GM21390 (cell line): ENCODE measurements around the gene PRRX2.
"Not testable (repeated sequence)": the region's sequence is repeated elsewhere in the genome, so short reads cannot be mapped to it uniquely, and the experiment has no call there.

Experiments used
- ATAC-seq: cut with Tn5 transposase; IDR thresholded peaks from one replicate; pipeline ENCODE4 v1.9.1; 2021; ENCODE audit not compliant: unreplicated experiment

PRRX2 gene

DNA sequence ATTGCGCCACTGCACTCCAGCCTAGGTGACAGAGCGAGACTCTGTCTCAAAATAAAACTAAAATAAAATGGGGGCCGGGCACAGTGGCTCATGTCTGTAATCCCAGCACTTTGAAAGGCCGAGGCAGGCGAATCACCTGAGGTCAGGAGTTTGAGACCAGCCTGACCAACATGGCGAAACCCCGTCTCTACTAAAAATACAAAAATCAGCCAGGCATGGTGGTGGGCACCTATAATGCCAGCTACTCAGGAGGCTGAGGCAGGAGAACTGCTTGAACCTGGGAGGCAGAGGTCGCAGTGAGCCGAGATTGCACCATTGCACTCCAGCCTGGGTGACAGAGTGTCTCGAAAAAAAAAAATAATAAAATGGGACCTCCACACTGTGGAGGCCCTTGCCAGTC, 29.1 kb upstream of the PRRX2 start:
- ATAC-seq: not testable (repeated sequence)

DNA sequence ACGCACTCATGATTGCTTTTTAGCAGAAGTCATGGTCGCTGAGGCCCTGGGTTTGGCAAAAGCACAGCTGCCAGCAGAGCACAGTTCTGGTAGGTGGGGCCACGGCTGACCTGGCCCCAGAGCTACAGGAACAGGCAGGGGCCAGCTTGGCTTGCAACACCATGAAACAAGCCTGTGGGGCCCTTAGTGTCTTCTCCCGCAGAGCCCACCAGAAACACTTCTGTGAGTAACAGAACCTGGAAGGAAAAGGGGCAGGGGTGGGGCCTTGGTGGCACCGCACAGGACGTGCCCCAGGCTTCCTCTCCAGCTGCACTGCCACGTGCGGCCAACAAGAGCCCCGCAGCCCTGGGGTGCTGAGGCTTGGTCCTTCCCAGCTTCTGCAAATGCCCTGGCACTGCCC, 28.3 kb upstream of the PRRX2 start:
- ATAC-seq: no peak

DNA sequence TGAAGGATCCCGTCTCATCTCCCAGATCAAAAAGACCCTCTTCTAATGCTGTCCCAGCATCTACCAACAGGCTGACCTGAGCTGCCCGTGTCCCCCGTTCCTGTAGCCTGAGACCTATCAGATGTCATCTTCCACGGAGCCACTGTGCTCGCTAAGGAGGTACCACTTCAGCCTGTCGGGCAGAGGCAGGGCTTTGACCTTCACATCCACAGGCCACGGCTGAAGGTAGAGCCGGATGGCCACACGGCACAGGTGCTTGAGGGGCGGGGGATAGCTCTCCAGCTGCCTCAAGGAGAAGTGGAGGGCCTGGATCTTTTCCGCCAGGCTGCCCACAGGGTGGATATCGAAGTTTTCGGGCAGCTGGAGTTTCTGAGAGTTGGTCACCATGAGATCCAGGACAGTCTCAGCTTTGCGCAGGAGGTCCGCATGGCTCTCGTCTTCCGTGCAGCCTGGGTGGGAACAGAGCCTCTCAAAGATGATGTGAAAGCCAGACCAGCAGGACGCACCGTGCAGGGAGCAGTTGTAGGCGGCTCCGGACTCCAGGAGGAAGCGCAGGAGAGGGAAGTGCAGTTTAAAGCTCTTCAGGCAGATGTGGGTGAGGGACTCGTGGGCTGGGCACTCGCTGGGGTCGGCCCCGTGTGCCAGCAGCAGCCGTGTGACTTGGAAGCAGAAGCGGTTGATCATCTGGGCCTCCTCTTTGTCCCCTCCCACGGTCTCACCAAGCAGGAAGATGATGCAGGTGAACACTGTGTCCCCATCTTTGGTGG, 27.6 kb upstream of the PRRX2 start:
- no peak for ATAC-seq

DNA sequence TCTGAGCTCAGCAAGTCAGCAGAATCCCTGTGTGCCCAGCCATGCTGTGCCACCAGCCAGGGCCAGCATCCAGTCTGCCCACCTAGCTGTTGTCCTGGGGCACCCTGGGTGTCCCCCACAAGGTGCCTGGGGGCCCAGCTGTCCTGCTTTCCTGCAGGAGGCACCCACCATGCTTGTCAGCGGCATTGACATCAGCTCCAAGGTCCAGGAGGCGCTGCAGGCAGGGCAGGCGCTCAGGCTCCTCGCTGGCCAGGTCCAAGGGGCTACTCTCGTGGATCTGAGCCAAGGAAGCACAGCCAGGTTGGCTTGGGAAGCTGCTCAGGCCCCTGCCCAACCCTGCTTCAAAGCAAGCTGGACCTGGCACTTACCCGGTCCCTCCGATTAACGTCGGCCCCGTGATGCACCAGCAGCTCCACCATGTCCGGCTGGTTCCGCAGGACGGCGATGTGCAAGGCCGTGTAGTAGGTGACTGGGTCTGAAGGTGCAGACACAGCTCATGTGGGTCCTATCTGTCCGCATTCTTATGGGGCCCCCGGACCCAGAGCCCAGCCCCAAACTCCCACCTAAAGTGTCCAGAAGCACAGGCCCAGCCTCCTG, 26.3 kb upstream of the PRRX2 start:
- ATAC-seq: no peak

DNA sequence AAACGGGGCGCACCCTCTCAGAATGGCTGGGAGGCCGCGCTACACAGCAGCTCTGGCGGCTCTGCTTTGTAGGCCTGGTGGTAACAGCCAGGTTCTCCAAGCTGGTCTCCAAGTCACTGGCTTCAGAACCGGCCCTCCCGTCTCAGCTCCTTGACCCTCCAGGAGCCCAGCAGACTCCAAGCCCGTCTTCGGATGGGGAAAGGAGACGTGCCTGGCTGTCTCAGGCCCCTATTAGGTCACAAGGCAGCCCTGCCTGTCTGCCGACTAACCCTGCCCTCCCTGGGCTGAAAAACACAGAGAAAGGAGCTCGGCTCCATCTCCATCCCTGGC, 25.7 kb upstream of the PRRX2 start:
- ATAC-seq: no peak

DNA sequence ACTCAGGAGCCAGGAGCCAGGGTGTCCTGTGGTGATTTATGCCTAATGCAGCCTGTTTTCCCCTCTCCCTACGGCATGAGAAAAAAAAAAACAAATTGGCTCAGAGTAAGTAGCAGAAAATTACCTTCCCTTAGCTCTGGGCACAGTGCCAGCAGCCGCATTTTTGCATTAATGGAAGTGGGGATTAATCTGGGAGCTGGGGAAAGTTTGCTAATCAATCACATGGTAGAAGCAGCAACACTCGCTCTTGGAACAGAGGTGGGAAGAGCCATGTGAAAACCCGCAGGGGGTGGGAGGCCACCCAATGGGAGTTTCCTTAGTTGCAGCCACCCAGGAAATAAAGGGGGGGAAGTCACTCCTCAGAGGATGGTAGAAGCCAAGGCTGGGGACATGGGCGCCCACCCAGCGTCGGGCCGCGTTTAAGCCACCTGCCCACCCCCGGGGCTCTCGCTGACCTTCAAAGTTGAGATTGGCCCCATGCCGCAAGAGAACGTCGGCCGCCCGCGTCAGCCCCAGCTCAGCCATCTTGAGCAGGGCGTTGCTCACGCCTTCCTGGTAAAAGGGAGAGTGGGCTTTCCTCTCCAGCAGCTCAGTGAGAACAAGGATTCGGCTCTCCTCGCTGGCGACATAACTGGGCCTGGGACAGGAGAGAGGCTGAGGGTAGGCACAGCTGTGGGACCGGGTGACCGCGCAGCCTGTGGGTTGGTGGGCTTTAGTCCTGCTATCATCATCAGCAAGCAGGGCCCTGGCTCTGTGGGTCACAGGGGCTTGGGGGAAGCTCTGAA, 25.2 kb upstream of the PRRX2 start:
- ATAC-seq: no peak

DNA sequence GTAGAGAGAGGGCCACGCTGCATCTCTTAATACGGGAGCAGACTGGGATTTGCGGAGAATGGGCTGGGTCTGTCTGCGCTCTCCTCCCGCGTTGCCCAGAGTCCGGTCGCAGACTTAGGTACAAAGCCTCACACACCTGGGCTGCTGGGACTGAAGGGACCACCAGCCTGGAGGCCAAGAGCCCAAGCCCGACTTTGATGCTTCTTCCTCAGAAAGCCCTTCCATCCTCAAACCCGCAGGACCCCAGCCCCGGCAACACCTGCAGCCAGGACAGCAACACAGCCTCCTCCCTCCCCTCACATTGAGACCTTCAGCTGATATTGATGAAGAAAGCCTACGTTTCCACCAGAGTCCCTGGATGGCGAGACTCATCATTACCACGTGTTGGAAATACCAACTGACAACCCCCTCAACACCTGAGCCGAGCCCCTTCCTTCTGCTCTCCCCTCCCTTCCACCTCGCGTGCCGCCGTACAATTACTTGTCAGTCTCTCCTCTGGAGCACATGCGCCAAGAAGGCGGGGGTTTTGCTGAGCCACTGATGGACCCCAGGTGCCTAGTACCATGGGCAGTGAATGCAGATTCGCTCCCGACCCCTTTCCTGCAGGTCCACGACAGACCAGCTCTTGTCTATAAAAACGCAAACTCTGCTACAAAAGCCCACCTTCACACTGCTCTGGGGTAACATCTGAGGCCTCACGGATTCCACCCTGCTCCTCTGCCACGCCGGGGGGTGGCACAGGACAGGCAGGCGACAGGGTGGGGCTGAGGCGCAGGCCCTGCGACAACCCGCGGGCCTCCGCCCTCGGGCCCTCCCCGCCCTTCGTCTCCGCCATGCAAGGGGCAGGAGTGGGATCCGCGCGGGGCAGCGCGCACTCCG, 24.3 kb upstream of the PRRX2 start:
- peak; percentile 5 for ATAC-seq

DNA sequence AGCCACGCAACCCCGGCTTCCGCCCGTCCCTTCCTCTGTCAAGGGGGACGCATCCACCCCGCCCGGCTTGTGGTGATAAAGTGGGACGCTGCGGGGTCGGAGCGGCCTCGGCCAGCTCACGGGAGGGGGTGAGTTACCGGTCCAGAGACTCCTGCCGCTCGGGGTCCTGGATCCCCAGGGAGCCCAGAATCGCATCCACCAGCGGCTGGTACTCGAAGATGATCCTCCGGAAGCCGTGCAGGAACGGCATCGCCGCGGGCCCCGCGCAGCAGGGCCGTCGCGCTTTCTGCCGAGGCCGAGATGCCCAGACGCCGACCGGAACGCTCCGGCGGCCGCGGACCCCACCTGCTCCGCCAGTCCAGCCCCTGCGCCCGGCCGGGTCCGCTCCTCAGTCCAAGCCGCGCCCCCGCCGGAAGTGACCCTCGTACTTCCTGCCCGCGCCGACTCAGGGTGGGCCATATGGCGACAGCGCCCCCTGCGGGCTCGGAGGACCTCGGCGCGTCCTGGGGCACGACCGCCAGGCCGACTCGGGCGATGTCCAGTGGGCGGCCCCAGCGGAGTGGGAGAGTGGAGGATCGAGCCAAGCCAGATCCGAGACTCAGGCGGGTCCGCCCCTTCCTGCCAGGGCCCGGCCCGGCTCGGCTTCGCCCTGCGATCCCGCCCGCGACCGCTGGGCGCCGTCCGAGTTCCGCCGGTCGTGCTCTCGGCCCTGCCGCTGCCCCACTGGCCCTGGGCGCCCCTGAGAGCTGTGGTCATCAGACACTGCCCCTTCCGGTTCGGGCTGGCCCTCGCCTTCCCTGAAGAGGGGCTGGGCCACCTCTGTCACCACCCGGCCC, 23.5 kb upstream of the PRRX2 start, which contains the start of gene ASB6:
Gene ASB6, minus strand, starts transcription at position 402 of the 836 bp plus-strand sequence. Its CDS starts 152 bp downstream, at position 250.
- peak; percentile 92 for ATAC-seq

DNA sequence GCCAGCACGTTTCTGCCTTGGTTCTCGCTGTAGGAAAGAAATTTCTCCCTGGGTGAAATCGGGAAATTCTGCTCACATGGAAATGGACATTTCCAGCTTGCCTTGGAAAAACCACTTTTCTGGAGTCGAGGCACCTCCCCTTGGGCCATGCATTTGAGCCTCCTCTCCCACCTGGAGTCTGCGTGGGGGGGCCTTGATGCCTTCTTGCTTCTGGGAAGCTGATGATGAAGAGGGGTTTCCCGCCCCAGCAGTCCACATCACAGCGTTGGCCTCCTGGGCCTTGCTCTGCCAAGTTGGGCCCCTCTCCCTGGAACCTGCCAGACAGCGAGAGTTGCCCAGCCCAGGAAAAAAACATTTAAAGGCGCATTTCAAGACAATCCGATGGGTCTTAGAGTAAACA, 21.7 kb upstream of the PRRX2 start:
- ATAC-seq: no peak

DNA sequence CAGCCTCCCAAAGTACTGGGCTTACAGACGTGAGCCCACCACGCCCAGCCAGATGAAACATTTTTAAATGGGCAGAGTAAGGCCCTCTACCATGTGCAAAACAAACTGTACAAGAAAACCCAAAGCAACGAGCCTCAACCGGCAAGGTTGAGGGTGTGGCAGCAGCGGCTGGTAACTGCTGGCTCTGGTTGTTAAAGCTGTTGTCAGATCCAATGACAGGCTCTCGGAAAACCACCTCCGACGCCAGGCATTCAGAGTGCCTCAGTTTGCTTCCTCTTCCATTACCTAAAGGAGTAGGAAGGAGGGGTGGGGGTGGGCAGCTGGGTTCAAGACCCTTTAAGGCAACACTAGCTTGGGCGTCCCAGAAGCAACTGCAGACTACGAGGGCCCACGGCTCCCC, 21.1 kb upstream of the PRRX2 start:
- no peak for ATAC-seq

DNA sequence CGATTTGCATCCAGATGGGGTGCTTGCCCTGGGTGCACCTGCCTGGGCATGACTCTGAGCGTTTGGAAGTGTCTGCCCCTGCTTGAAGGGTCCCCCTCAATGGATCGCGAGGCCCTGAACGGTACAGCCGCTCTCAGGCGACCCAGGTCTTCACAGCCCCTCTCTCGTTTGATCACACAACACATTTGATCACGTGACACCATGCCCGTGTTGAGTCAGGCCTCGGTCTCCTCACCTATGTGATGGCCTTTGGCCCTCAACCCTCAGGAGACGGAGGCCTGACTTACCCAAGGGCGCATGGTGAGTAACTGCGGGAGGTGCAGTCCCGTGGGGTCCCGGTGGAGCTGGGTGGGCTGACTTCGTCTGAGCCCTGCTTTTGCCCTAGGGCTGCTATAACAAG, 20.5 kb upstream of the PRRX2 start:
- ATAC-seq: no peak

DNA sequence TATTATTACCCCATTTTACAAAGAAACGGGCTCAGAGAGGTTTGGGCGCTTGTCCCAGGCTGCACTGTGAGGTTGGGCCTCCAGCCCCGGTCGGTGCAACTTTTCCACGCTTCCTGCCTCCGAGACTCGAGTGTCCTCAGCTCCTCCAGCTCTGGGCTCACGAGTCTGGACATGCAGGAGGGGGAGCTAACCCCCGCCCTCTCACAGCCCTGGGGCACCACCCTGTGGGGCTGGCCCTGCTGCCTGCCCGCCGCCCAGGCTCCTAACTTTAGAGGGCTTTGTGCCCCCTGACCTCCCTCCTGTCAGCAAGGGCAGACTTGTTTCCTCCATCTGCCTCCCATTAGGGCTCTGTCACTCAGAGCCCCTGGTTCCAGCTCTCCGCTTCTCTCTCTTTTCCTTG, 19.2 kb upstream of the PRRX2 start:
- ATAC-seq: no peak

DNA sequence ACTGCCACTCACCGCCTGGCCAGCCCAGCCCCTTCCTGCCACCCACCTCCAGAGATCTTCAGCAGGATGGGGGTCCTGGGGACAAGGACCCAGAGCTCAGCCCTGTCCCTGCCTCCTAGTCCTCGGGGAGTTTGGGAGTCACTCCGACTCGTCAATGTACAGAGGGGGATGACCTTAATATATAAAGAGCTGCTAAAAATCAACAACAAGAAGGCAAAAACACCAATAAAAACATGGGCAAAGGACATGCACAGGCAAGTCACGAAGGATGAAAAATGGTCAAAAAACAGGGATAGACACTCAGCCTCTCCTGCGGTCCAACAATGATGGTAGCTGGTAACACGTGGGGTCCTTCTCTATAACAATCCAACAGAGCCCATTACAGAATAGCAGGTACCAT, 18.8 kb upstream of the PRRX2 start:
- ATAC-seq: no peak

DNA sequence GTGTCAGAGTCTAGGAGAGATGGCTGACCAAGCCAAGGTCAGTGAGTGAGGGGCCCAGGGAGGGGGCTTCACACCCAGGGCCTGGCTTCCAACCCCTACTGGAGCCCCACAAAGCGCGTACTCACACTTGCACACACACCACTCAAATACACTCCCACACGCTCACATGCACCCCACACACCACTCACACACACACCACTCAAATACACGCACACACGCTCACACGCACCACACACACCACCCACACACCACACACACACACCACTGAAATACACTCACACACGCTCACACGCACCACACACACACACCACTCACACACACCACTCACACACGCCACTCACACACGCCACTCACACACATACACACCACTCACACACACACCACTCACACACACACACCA, 17.8 kb upstream of the PRRX2 start:
- no peak for ATAC-seq

DNA sequence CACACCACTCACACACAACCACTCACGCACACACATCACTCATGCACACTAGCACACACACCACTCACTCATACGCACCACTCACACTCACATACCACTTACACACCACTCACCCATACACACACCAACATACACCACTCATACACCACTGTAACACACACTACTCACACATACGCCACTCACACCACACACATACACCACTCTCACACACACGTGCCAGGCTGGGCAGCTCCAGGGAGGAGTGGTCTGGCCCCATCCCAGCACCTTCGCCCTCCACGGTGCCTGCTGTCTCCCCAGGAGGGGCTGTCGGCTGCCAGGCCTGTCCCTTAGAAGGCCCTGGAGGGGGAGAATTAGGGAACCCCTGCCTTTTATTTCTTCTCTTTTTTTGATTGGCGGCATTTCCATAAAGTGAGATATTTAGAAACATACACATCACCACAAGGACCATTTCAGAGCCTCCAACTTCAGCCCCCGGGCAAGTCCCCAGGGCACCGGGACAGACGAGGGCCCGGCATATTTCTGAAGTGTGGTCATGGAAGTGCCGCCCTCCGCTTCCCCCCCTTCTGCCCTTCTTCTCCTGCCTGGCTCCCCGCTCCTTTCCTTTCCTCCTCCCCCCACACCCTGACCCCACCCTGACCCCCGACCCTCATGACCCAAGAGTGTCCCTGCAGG, 17.2 kb upstream of the PRRX2 start:
- no peak for ATAC-seq

DNA sequence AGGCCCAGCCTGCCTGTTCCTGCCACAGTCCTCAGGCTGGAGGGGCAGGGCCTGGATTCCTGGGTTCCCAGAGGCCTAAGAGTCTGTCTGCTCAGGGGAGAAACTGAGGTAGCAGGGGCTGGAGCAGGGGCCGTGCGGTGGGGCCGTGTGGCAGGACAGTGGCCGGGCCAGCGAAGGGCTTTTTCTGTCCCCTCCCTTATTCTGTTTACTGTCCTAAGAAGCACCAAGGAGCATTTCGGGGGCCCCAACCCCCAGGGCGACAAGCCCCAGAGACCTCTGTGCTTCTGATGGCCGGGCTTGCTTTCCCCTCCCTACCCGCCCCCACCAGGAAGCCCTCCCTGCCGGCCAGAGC, 16.7 kb upstream of the PRRX2 start:
- no peak for ATAC-seq

DNA sequence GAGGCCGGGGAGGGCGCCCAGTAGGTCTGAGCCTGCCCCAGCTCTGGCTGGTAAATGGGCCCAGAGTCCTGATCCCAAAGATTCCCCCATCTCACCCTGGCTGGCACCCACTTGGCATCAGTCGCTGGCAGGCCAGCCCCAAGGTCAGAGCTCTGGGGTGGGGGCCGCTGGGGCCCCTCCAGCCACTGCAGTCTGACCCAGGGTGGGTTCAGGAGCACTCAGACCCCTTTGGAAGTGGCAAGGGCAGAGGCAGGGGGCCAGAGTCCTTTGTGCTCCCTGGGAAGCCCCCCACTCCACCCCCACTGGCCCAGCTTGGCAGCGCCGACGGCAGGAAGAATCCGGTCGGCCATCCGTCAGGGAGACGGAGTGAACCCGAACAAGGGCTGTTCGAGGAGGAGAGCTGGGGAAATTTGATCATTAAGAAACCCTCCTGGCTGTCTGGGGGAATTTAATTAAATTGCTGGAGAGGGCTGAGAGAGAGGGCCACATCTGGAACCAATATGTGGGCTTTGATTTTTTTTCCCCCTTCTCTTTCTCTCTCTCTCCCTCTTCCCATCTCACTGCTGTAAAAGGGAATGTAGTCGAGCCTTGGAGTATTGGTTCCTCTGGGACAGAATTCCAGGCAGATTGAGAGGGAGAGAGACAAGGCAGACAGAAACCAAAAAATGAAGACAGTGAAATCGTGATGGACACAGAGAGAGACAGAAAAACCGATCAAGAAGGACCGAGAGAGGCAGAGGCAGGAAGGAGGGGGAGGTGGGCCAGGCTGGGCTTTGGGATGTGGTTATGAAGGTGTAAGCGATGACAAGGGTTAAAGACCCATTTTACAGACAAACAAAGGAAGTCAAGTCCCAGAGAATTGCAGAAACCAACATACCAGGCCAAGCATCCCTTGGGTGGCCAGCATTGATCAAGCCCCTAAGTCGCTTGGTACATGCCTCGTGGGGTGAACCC, 15.4 kb upstream of the PRRX2 start:
- ATAC-seq: no peak

DNA sequence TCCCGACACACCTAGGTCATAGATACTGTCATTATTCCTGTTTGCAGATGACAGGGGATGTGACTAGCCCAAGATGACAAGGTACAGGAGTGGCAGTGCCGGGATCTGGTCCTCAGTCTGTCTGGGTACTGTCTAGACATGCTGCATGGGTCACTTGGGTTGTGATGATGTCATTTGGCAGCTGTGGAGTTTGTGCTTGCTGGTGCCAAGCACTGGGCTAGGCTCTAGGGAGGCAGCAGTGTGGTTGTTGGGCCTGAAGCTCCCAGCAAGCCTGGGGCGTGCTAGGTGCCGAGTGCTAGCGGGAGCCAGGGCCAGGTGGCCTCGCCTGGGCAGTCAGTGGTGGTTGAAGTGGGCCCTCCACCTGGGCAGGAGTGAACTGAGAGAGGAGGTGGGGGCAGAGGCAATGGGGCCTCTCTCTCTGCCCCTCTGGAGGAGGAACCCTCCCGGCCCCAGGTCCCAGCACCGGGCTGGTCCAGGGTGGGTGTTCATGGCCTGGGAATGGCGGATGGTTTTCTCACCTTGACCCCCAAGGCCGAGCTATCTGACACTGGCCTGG, 14.7 kb upstream of the PRRX2 start:
- no peak for ATAC-seq
